Brain microvascular endothelial cell (primary cell): Measurements from ENCODE around the gene PCID2.

ENCODE experiments used
- DNase-seq: peaks from one replicate; pipeline ENCODE4 v3.0.0-alpha.2; 2020
- H3K27ac ChIP-seq: fragments of 250-450 bp; sonication (Bioruptor Pico); 2 replicates; pipeline ENCODE4 v1.5.1; 2020; ENCODE audit warnings: mild to moderate bottlenecking, moderate library complexity
- H3K27me3 ChIP-seq: fragments of 250-450 bp; sonication (Bioruptor Pico); replicated peaks from 2 replicates; pipeline ENCODE4 v1.5.1; 2020; ENCODE audit warnings: mild to moderate bottlenecking
- H3K36me3 ChIP-seq: fragments of 250-450 bp; sonication (Bioruptor Pico); replicated peaks from 2 replicates; pipeline ENCODE4 v1.5.1; 2020; ENCODE audit warnings: mild to moderate bottlenecking
- H3K4me3 ChIP-seq: 2 replicates; pipeline ENCODE4 v1.5.1; 2011; ENCODE audit warnings: low read depth, mild to moderate bottlenecking, control low read depth, low read length, moderate library complexity
- in situ Hi-C: cut with HindIII; loops from 2 replicates; pipeline ENCODE4 v1.10.0; 2017; ENCODE audit warnings: low sequenced_read_pairs, low pct_ligation_motif_present
- TF ChIP-seq, protein P1 (sequence below): IDR thresholded peaks from 2 replicates; pipeline ENCODE4 v1.5.1; 2011; ENCODE audit warnings: low read depth, mild to moderate bottlenecking, moderate library complexity, low read length, control low read depth, inconsistent platforms; ENCODE audit errors: missing control alignments

The PCID2 gene

DNA sequence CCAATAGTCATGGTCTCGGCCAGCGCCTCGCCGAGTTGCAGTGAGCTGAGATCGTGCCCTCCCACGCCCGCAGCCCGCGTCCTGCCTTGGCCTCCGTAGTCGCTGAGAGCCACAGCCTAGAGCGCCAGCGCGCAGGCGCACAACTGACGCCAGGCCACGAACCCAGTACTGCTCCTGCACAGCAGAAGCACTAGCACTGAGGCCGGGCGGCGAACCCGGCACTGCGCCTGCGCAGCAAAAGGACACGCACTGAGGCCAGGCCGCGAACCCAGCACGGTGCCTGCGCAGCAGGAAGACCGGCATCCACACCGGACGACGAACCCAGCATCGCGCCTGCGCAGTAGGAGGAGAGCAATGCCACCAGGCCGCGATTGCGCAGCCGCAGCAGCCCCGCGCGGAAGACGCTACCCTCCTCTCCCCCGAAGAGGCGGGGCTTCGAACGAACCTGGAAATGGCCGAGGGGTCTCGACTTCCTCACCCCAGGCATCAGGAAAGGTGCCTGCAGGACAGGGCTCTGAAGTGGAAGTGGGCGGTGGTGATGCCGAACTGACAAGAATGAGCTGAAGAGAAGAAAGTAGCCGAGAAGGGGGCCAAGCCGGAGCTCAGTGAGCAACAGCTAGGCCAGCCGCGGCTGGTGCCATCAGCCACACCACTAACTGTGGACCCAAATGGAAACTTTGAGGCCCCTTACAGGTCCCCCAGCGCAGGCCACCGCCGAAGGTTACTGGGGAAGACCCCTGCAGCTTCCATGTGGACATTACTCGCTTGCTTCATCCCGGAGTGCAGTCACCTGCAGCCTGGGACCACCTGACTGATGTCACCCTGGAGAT, 78.3 kb downstream of the PCID2 start:
- no peak for DNase-seq
- Histone ChIP-seq H3K27ac (no peak overlapping the region), H3K4me3 (peak overlapping the region; percentile 42), H3K36me3 (no peaks in the 10 kb centered on the region), H3K27me3 (peaks cover 3% of the 10 kb centered on the region)
- in situ Hi-C loops, result no loop called here
- TF ChIP-seq, protein P1, sequence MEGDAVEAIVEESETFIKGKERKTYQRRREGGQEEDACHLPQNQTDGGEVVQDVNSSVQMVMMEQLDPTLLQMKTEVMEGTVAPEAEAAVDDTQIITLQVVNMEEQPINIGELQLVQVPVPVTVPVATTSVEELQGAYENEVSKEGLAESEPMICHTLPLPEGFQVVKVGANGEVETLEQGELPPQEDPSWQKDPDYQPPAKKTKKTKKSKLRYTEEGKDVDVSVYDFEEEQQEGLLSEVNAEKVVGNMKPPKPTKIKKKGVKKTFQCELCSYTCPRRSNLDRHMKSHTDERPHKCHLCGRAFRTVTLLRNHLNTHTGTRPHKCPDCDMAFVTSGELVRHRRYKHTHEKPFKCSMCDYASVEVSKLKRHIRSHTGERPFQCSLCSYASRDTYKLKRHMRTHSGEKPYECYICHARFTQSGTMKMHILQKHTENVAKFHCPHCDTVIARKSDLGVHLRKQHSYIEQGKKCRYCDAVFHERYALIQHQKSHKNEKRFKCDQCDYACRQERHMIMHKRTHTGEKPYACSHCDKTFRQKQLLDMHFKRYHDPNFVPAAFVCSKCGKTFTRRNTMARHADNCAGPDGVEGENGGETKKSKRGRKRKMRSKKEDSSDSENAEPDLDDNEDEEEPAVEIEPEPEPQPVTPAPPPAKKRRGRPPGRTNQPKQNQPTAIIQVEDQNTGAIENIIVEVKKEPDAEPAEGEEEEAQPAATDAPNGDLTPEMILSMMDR, result no peak

DNA sequence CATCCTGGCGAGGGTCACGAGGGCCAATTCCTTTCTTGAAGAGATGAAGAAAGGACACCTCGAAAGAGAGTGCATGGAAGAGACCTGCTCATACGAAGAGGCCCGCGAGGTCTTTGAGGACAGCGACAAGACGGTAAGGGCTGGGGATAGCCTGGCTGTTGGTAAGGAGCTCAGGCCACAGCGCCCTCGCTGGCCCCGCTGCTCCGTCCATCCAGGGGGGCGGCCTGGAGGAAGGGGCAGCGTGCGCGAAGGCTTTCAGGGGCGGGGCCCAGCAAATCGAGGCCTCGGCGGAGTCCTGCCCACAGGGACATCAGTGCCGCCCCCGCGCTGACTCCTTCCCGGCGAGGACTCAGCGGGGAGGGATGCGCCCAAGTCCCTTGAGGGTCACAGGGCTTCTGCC, 79.0 kb downstream of the PCID2 start:
- H3K27me3 ChIP-seq, result peaks cover 3% of the 10 kb centered on the region
- no peak overlapping the region for H3K27ac ChIP-seq
- no peak for DNase-seq
- H3K36me3 ChIP-seq, result no peaks in the 10 kb centered on the region
- H3K4me3 ChIP-seq, result peak overlapping the region; percentile 42
- TF ChIP-seq, protein P1, result no peak
- in situ Hi-C loops, result no loop called here
